AG20443 (cell line): ENCODE results near the gene TMOD3.

Source experiments
- DNase-seq: peaks from one replicate; pipeline ENCODE4 v3.0.0; 2012; ENCODE audit warnings: low spot score, mixed read lengths

Gene TMOD3

DNA sequence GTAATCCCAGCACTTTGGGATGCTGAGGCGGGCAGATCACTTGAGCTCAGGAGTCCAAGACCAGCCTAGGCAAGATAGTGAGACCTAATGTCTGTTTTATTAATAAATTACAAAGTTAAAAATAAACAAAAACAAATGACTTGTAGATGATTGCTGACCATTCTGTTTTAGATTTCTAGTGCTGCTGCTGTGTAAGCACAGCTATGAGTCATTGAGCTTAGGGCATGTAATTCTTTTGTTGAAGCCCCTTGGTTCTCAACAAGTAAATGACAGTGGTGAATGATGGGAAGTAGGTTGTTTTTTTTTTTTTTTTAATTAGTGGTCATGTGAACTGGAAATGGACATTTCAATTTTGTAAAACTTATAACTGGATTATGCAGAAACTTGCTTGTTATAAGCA lies 78.9 kb downstream of the TMOD3 start:
- DNase-seq: no peak

DNA sequence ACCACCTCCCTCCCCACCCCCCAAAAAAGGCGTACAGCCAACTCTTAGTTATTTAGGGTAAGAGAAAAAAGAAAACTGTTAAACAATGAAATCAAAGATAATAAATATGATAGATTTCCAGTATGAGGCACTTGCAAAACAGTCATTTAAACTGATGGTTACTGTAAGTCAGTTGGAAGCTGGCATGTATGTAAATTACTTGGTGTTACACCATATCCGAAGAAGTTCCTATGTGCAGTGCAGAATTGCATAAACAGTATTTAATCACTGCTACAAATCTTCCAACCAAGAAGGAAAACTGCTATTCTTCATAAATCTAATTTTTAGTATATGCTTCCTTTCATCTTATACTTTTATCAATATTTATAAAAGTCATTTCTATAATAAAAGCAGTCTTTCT lies 80.1 kb downstream of the TMOD3 start:
- no peak for DNase-seq

DNA sequence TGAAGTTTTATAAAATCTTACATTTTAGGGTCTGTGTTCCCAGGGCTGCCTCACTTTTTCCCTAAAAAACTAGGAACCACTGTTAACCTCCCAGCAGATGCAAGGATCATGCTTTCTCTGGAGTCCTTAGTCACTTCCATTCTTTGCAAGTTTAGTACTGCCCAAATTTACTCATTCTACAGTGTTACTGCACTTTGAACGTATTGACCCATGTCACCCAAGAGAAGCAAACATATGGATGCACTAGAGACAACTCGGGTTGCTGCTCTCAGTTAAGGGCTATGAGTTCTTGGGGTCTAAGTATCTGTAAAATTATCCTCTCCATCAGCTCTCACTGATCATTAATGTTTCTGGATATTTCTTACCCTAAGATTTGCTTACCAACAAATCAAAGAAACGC lies 83.1 kb downstream of the TMOD3 start:
- DNase-seq: no peak

DNA sequence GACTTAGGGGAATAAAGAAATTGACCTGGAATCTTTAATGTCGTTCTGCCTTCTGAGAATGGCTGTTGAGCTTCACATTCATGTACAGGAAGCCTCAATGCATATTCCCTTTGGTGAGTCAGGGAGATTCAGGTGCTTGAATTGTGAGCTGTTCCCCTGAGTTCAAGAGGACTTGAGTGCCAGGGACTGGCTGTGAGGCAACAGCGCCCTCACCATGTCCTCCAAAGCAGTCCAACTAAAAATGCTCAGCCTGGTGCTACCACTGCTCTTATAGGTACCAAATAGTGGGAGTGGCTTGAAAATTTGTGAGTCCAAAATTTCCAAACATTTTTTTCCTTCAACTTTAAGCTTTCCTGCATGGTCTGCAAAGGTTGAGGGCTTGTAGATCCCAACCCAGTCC lies 88.0 kb downstream of the TMOD3 start:
- DNase-seq: peak; percentile 23

DNA sequence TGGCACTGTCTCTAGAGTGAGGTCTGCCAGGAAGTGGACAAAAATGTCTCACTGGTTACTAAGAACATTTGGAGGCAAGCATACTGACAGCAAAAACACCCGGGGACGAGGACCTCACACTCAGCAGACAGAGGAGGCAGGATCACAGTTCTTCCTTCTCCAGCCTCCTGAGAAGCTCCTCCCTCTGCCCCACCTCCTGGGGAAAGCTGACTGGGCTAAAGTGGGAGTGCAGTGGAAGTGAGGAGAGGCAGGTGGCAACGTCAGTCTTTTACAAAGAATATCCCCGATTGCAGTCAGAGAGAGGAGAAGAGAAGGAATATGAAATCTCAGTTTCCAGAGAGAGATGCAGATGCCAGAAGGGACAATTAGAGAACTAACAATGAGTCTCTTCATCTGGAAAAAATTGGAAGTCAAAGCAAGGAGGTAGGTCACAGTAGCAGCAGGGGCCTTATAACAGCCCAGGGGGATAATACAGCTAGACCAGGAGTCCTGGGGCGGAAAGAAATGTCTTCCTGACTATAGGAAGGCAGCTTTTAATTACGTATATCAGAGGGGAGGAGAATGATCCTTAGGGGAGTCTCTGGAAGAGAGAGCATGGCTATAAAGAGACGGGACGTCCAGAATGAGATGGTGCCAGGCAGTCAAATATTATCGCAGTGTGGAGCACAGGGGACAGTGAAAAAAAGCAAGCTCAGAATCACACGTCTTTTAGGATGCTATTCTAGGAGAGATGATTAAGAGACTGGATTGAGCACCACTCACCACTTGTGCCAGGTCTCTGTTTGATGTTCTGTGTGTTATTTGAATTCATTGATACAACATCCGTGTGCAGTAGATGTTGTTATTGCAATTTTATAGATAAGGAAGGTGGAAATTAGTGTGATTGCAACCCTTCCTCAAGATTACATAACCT lies 95.0 kb downstream of the TMOD3 start:
- DNase-seq: peak; percentile 13

DNA sequence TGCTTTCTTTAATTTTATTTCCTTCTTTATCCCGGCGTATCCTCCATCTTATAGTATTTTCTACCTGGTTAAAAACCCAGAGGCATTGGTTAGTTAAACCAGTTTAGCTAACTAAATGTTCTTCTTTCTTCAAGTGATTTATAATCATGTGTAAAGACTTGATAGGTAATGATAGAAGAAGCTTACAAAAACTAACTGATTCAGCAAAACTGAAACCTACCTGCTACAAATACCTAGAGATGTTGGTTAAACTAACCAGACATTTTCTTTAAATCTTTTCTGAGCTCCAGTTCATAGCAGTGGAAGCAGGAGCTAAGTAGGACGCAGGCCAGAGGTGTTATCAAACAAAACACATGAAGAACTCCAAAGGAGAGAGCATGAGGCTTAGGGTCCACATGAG lies 97.4 kb downstream of the TMOD3 start:
- DNase-seq: no peak

DNA sequence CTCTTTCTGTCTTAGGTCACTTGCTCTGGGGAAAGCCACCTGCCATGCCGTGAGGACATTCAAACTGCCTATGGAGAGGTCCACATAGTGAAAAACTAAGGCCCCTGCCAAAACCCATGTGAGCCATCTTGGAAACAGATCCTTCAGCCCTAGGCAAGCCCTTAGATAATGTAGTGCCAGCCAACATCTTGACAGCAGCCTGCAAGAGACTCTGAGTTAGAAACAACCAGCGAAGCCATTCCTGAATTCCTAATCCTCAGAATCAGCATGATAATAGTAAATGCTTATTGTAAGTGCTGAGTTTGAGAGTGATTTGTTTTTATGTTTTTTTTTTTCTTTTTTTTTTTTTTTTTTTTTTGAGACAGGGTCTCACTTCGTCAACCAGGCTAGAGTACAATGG lies 101.6 kb downstream of the TMOD3 start:
- no peak for DNase-seq

DNA sequence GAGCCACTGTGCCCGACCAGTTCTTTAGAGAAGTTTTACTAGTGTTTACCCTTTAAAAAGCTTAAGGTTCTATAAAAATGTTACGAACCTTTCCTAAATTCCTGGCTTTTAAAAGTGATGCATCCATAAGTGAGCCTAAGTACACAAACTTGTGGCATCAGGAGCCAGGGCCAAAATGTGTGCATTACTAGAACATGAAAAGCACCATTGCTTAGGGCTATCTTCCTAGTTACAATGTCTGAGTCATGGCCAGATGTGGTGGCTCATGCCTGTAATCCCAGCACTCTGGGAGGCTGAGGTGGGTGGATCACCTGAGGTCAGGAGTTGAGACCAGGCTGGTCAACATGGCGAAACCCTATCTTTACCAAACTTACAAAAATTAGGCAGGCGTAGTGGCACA lies 102.2 kb downstream of the TMOD3 start:
- no peak for DNase-seq

DNA sequence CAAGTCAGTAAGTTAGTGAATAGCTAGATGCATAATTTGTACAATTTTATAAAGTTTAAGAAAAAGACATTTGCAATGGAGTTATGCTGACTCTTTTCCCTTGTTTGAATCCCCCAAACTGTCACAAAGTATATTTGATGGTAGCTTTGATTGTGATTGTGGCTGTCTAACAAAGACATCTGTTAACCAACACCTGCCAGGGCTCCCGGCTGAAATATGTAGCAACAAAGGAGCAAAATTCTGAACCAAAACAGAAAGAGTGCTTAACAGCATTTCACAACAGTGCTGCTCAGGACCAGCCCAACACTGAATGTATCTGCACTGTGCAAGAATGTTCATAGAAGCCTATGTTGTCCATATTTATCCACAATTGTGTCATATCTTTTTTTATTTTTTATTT lies 102.7 kb downstream of the TMOD3 start:
- no peak for DNase-seq

DNA sequence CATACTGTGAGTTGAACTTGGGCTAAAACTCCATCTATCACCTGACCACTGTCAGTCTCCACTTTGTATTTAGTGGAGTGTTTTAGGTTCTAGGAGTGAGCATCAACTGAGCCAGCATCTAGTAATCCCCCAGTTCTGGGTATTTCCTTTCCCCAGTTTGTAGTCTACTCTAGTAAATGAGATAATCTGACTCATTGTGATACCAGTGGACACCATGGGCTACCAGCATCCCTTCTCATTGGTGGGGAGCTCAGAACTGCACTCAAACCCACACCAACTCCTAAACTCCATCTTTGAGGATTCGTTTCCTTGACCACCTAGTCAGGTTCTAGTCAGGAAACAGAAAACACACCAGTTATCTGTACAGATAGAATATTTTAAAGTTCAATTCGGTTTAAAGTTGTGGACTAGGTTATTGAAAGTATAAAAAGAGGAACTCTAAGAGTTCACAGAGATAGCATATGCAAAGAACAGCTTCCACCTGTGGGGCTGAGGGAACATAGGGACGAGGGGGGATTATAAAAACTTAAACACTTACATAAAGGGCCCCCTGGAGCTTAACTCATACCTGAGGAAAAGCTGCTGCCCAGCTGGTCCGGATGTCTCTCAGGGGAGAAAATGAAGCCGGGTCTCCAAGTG lies 106.1 kb downstream of the TMOD3 start:
- DNase-seq: no peak

DNA sequence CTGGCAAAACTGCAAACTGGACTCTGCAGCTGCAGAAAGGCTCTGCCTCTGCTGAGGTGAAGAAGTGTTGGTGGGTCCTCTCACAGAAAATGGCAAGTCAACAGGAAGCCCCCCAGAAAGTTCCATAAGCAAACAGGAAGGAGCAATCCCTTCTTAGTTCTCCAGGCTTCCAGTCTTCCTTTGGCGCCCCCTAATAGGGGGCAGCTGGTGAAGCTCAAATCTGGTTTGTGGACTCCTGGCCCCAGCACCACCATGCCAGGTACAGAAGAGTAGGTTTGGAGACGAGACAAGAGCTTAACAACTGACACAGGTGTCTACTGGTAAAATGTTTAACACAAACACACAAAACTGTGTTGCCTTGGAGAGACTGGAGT lies 106.6 kb downstream of the TMOD3 start:
- DNase-seq: no peak

DNA sequence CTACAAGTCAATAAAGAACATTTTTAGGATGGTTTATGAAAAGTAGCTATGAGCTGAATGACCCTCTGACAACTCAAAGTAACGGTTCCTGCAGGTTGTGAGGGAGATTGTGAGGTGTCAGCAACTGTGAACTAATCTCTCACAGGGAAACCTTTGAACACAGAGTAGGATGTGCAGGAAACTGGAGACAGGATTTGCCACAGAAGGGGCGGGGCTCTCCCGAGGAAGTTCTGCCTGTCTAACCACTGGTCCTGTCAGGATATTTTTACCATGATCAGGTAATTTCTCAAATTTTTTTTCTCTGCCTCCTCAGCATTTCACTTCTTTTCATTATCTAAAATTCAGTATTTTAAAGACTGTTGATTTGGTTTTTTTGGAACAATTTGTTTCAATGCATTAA lies 108.8 kb downstream of the TMOD3 start:
- no peak for DNase-seq

DNA sequence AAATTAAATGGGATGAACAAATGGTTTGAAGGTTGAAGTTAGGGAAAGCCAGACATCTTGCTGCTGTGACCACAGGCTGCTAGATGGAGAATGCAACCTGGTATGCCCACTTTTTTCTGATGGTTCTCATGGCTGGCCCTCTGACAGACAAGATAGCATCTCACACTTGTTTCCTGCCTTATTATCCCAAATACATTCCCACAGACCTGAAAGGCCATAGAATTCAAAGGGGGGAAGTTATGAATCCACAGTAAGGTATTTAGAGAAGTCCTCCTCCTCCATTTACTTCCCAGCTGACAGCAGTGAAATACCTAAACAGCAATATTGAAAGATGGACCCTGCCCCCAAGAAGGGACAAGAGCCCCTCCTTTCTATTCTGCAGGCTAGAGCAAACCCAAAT lies 109.8 kb downstream of the TMOD3 start:
- DNase-seq: no peak

DNA sequence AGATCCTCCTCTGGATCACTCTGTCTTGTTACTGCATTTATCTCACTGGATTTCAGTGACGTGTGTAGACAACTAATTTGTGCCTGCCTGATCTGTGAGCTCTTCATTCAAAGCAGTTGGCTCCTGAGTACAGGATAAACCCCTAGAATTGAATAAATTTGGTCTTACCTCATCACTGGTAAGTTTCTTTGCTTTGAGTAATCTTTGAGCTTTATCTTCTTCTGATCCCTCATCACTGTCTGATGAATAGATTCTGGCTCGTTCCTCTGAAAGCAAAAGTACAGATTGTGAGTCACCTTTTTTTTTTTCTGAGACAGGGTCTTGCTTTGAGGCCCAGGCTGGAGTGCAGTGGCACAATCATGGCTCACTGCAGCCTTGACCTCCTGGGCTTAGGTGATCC lies 117.7 kb downstream of the TMOD3 start:
- no peak for DNase-seq

DNA sequence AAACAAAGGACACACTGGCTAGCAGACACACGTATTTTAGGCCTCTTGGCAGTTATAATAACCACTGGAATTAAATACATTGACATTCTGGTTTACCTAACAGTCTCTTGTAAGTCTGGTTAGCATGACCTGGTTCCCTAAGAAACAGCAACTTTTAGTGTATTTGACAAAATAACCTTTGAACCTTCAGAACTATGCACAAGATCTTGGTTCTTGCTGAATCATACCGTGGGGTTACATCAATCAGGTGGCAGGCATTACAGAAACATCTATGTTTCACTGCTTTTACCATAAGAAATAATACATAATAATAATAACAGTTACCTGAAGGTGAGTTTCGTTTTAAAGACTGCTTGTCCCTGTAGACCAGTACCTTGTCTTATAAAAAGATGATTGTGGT lies 123.4 kb downstream of the TMOD3 start:
- no peak for DNase-seq

DNA sequence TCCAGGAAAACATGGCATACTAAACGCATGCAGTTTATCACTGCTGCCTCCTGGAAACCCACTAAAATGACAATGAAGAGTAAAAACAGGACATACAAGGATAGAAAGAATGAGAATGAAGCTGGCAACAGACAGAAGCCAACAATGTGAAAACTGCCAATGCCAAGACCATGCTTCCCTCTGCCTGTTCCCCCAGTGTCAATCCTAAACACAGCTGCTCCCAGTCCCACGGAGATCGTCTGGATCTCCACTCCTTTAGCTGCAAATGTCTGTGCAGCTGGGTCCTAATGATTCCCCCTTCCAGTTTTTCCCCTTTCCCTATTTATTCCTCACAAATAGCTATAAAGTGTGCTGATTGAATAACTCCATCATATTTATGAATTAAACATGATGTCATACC lies 126.1 kb downstream of the TMOD3 start:
- DNase-seq: no peak
